GM18511 (cell line): ENCODE data around the gene ALPP.
"Not testable (repeated sequence)": the region's sequence is repeated elsewhere in the genome, so short reads cannot be mapped to it uniquely, and the experiment has no call there.

Experiments used
- ATAC-seq: cut with Tn5 transposase; IDR thresholded peaks from one replicate; pipeline ENCODE4 v1.9.1; 2021; ENCODE audit warnings: mild to moderate bottlenecking, moderate library complexity; ENCODE audit not compliant: unreplicated experiment

The ALPP gene

DNA sequence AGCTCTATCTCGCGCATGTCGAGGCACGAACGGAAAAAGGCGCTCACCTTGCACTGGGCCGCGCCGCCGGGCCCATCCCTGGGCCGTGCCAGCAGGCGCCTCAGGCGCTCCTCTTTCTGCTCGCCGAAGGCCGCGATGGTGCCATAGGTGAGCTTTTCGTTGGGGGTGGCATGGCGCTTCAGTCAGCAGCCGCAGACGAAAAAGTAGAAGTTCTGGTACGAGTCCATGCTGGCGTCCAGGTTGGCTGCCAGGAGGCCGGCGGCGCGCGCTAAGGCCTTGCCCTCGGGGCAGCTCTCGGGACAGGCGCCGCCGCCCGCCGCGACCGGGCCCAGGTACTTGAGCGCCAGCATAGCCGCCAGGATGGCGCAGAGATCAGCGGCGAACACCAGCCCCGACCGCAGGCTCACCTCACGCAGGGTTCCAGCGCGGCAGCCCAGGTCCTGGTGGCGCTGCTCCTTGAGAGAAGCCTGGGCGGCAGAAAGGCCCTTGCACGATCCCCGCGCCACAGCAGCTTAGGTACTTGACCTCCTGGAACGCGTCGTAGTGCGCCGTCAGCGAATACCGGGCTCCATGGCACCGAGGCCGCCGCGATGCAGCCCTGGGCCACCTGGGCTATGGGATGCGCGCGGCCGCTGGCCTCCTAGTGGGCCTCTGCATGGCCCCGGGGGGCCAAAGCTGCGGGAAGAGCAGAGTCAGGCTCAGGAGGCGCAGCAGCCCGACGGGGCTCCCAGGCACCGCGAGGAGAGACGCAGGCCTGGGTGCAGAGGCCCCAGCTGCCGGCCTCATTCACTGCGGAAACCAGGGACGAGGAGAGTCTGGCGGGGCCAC is 40.9 kb downstream of the ALPP start:
- no peak for ATAC-seq

DNA sequence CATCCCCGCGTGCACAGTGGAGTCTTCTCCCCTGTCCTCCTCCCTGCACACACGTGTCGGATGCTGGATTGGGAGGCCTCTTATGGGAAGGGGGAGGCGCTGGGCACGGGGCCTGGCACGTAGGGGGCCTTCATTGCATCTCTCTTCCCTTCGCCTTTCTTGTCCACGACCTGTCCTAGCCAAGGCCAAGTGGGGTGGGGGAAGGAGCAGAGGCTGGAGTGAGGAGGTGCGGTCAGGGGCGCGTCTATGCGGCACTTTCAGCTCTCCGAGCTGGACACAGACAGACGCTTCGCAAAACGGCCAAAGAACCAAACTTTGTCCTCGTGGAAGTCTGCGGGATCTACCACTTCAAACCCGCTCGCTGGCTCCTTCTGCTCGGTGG is 41.5 kb downstream of the ALPP start:
- no peak for ATAC-seq

DNA sequence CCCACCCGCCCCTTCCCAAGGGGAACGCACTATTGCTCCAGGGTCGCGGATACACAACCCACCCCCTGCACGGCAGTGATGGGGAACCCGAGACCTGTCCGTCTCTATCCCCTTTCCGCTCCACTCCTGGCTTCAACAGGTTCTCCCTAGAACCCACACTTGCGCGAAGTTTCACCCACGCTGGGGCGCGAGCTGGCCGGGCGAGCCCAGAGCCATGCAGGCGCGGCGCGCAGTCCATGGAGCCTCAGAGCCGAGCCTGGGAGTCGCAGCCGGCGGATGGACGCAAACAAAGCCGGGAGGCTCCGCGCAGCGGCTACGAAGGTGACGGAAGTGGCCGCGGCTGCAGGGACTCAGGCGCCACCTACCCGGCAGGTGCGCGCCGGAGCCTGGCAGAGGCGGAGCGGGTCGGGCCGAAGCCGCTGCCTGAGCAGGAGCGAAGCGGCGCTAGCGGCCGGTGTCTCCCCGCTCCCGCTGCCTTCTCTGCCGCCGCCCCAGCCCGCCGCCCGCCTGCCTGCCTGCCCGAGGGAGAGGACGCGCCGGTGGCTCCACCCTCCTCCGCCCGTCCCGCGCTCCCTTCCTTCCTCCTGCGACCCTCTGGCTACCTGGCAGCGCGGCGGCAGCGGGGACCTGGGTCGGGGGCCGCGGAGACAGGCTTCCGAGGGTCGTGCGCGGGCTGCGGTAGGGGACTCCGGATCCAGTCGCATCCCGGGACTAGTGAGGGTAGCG is 42.1 kb downstream of the ALPP start:
- no peak for ATAC-seq

DNA sequence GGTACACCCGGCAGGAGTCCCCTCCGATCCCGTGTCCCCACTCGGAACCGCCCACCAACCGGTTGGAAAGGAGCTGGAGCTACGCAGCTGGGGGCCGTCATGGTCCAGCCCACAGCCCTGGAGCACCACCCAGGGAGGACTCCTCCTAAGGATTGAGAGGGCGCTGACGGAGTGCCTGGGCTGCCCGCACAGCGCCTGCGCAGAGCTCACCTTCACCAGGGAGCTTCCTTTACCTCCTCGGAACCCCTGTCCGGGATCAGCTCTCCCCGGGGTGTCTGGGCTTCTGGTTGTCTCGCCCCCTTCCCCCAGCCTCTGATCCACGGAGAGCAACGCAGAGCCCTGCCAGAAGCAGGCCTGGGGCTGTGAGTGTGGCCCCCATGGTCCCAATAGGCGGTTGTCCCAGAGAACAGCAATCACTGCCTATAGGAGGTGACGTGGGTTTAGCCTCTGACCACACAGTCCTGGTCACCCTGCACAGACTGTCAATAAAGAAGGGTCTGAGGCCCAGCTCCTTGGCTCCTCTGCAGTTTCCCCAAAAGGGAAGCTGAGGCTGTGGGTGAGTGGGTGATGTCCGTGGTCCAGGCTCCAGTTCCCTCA is 42.7 kb downstream of the ALPP start:
- ATAC-seq, result no peak

DNA sequence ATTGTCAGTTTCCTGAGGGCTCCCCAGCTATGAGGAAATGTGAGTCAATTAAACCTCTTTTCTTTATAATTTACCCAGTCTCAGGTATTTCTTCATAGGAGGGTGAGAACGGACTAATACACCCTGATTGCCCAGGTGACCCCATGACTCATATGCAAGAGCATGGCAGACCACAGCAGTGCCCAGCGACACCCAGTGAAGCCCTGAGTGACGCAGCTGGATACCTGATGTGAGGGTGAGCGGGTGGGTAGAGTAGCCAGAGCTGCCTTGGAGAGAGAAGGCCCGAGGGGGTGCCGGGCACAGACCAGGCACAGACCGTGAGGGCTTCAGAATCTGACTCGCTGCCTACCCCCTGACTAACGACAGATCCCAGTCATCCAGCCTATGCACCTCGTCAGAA is 43.5 kb downstream of the ALPP start:
- ATAC-seq, result no peak

DNA sequence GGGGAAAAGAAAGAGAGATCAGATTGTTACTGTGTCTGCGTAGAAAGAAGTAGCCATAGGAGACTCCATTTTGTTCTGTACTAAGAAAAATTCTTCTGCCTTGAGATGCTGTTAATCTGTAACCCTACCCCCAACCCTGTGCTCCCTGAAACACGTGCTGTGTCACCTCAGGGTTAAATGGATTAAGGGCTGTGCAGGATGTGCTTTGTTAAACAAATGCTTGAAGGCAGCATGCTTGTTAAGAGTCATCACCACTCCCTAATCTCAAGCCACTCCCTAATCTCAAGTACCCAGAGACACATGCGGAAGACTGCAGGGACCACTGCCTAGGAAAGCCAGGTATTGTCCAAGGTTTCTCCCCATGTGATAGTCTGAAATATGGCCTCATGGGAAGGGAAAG is 44.4 kb downstream of the ALPP start:
- not testable (repeated sequence) for ATAC-seq

DNA sequence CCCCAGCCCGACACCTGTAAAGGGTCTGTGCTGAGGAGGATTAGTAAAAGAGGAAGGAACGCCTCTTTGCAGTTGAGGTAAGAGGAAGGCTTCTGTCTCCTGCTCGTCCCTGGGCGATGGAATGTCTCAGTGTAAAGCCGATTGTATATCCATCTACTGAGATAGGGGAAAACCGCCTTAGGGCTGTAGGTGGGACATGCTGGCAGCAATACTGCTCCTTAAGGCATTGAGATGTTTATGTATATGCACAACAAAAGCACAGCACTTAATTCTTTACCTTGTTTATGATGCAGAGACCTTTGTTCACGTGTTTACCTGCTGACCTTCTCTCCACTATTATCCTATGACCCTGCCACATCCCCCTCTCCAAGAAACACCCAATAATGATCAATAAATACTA is 44.9 kb downstream of the ALPP start:
- ATAC-seq, result not testable (repeated sequence)

DNA sequence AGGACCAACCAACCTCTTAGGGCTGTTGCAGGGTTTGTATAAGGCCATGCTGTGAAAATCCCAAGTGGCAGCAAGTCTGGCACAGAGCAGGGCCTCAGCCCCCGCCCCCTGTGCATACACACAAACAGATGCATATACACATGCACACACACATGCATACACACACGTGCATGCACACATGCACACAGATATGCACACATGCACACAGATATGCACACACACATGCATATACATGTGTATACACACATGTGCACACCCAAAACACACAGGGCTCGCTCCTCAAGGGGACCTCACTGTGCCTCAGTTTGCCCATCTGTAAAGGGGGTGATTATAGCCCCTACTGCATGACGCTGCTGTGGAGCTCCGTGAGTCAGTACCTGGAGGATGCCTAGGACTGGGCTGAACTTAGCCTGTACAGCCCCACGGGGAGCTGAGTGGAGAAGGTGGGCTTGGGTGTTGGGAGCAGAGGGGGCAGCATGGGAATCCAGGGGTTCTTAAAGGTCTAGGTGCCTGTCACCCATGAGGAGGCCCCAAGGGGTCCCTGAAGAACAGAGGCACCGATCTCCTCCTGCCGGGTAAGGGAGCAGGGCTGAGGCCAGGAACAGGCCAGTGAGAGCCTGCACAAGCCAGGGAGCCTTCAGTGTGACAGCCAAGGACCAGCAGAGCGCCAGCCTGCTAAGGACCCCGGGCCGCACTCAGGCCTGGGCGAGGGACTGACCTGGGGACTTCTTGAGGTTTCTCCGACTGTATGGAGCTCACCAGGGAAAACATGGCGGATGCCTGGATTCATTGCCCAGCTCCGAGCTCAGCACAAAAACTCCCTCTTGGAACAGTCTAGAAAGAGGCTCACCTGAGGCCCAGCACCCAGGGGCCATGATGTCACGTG is 53.4 kb downstream of the ALPP start:
- ATAC-seq, result no peak
